NCI-H460 (cell line): ENCODE measurements around the gene TSC22D4. TPM values are rescaled to one million over a fixed set of nuclear protein-coding genes. Genes with fewer than 3 reads are reported as not detected.
"Not testable (repeated sequence)": the region's sequence is repeated elsewhere in the genome, so short reads cannot be mapped to it uniquely, and the experiment has no call there.

Source experiments
- DNase-seq: peaks from one replicate; pipeline ENCODE4 v3.0.0-alpha.2; 2016; ENCODE audit warnings: low read depth; ENCODE audit errors: extremely low read depth
- total RNA-seq: library from RNA; depleted of rRNA; stranded (reverse); fragments of >200 nt; shearing (Covaris generic); gene quantifications from 2 replicates; pipeline ENCODE4 v1.2.3, GENCODE V29; 2014

The TSC22D4 gene
- total RNA-seq, 1 experiment from 2014 or later: 28.2 TPM

GRCh38 chr7:100476101-100476780 lies 2.8 kb downstream of the TSC22D4 start:
- DNase-seq: no peak

- DNase-seq: no peak
Observed at GRCh38 chr7:100475549-100475948, 3.5 kb downstream of the TSC22D4 start.

GRCh38 chr7:100472854-100473499 lies 6.0 kb downstream of the TSC22D4 start:
- DNase-seq: no peak

GRCh38 chr7:100472121-100472851 lies 6.7 kb downstream of the TSC22D4 start:
- DNase-seq: no peak

- DNase-seq: no peak
Observed at GRCh38 chr7:100471021-100471420, 8.0 kb downstream of the TSC22D4 start.

- DNase-seq: peak; percentile 63
Observed at GRCh38 chr7:100469227-100470044, 9.6 kb downstream of the TSC22D4 start.

GRCh38 chr7:100467638-100468373 lies 11.2 kb downstream of the TSC22D4 start:
- no peak for DNase-seq

GRCh38 chr7:100466653-100467605 lies 12.1 kb downstream of the TSC22D4 start:
- no peak for DNase-seq

- peak; percentile 59 for DNase-seq
Observed at GRCh38 chr7:100465702-100466311, 13.2 kb downstream of the TSC22D4 start.

- DNase-seq: no peak
Observed at GRCh38 chr7:100465299-100465698, 13.7 kb downstream of the TSC22D4 start.

- no peak for DNase-seq
Observed at GRCh38 chr7:100464791-100465190, 14.2 kb downstream of the TSC22D4 start.

- DNase-seq: no peak
Observed at GRCh38 chr7:100464210-100464660, 14.8 kb downstream of the TSC22D4 start, which contains the start of gene SPACDR. TSS of gene SPACDR (minus strand) at chr7:100464260. CDS start at chr7:100464025, 235 bp downstream.

- DNase-seq: no peak
Observed at GRCh38 chr7:100457033-100457432, 22.0 kb downstream of the TSC22D4 start.

- DNase-seq: no peak
Observed at GRCh38 chr7:100456562-100456961, 22.5 kb downstream of the TSC22D4 start.

GRCh38 chr7:100455206-100455605 lies 23.8 kb downstream of the TSC22D4 start:
- no peak for DNase-seq

GRCh38 chr7:100453854-100454253 lies 25.2 kb downstream of the TSC22D4 start:
- not testable (repeated sequence) for DNase-seq

- no peak for DNase-seq
Observed at GRCh38 chr7:100452513-100452912, 26.5 kb downstream of the TSC22D4 start.

GRCh38 chr7:100449190-100449795 lies 29.7 kb downstream of the TSC22D4 start:
- DNase-seq: no peak
